Upper lobe of left lung (tissue), 4 donors: ENCODE results near the gene OTUB1.

Experiments
- EP300 ChIP-seq, 4 donors: sonication (generic); formaldehyde crosslinking; IDR thresholded peaks; one replicate each; pipeline ENCODE4 v1.5.1; 2017; ENCODE audit warnings: antibody characterized with exemption in 4 of 4, control low read depth in 2 of 4
- POLR2AphosphoS5 ChIP-seq, 2 donors: sonication (generic); formaldehyde crosslinking; IDR thresholded peaks; one replicate each; pipeline ENCODE4 v1.5.1; 2017; ENCODE audit warnings: antibody characterized with exemption in 2 of 2
- TF ChIP-seq, protein P1 (sequence below), 6 experiments: fragments of 450-650 bp in 4 of 6; fragments of 200-600 bp in 2 of 6; sonication (generic) in 2 of 6; IDR thresholded peaks; one replicate each; pipeline ENCODE4 v1.5.1; 2016 to 2019; ENCODE audit warnings: antibody characterized with exemption in 6 of 6

DNA sequence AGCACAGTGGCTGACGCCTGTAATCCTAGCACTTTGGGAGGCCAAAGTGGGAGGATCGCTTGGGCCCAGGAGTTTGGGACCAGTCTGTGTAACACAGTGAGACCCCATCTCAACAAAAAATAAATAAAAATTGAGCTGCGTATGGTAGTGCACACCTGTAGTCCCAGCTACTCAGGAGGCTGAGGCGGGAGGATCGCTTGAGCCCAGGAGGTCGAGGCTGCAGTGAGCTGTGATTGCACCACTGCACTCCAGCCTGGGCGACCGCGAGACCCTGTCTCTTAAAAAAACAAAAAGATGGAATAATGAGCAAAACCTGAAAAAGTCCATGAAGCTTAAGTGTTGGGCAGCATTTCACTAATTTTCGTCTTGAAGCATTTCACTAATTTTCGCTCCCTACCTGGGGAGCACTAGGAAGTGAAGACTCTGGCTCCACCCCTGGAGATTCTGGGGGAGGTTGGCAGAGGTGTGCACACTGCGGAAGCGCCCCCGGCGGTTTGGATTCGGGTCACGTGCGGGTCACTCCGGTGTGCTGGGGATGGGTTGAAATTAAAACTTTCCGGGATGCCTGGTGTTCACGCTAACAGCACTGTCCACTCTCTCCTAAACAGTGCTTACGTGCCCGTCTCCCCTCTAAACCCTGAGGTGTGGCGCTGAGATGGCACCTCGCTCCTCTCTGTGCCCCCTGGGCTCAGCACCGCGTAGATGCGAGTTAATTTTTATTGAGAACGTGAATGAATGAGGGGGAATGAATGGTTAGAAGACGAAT lies 48.3 kb upstream of the OTUB1 start:
- TF ChIP-seq, protein P1, sequence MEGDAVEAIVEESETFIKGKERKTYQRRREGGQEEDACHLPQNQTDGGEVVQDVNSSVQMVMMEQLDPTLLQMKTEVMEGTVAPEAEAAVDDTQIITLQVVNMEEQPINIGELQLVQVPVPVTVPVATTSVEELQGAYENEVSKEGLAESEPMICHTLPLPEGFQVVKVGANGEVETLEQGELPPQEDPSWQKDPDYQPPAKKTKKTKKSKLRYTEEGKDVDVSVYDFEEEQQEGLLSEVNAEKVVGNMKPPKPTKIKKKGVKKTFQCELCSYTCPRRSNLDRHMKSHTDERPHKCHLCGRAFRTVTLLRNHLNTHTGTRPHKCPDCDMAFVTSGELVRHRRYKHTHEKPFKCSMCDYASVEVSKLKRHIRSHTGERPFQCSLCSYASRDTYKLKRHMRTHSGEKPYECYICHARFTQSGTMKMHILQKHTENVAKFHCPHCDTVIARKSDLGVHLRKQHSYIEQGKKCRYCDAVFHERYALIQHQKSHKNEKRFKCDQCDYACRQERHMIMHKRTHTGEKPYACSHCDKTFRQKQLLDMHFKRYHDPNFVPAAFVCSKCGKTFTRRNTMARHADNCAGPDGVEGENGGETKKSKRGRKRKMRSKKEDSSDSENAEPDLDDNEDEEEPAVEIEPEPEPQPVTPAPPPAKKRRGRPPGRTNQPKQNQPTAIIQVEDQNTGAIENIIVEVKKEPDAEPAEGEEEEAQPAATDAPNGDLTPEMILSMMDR (IDR thresholded peaks at IDR 0.05), result no peak
- TF ChIP-seq EP300 (IDR thresholded peaks at IDR 0.05), result no peak
- no peak for TF ChIP-seq POLR2AphosphoS5 (IDR thresholded peaks at IDR 0.05)
